IPS-15b (cell line): ENCODE data around the gene CCT6A.
"Not testable (repeated sequence)": the region's sequence is repeated elsewhere in the genome, so short reads cannot be mapped to it uniquely, and the experiment has no call there.

ENCODE experiments used
- H3K27me3 ChIP-seq: one replicate; pipeline ENCODE4 v1.6.1; 2013; ENCODE audit warnings: low read length; ENCODE audit not compliant: control insufficient read depth, insufficient read depth
- H3K36me3 ChIP-seq: one replicate; pipeline ENCODE4 v1.6.1; 2013; ENCODE audit warnings: low read length; ENCODE audit not compliant: control insufficient read depth, insufficient read depth
- H3K4me1 ChIP-seq: one replicate; pipeline ENCODE4 v1.6.1; 2013; ENCODE audit warnings: mild to moderate bottlenecking, low read length; ENCODE audit not compliant: control insufficient read depth, insufficient read depth
- H3K4me3 ChIP-seq: one replicate; pipeline ENCODE4 v1.5.1; 2013; ENCODE audit warnings: low read depth, low read length
- H3K9ac ChIP-seq: one replicate; pipeline ENCODE4 v1.6.1; 2013; ENCODE audit warnings: low read depth, mild to moderate bottlenecking, low read length
- H3K9me3 ChIP-seq: one replicate; pipeline ENCODE4 v1.6.1; 2013; ENCODE audit warnings: mild to moderate bottlenecking, low read length; ENCODE audit not compliant: control insufficient read depth, insufficient read depth

Gene CCT6A

DNA sequence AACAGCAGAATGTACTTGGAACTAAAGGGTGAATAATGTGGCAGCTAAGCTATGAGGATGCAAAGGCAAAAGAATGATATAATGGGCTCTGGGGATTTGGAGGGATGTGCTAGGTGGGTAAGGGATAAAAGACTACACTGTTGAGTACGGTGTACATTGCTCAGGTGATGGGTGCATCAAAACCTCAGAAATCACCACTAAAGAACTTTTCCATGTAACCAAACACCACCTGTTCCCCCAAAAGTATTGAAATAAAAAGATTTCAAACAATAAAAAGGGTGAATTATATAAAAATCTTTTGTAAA, 56.3 kb downstream of the CCT6A start:
- H3K4me1 ChIP-seq = no peaks in the 10 kb centered on the region
- peaks cover 5% of the 10 kb centered on the region for H3K9me3 ChIP-seq
- H3K36me3 ChIP-seq = no peaks in the 10 kb centered on the region
- H3K9ac ChIP-seq = no peak overlapping the region
- no peak overlapping the region for H3K4me3 ChIP-seq
- H3K27me3 ChIP-seq = no peaks in the 10 kb centered on the region

DNA sequence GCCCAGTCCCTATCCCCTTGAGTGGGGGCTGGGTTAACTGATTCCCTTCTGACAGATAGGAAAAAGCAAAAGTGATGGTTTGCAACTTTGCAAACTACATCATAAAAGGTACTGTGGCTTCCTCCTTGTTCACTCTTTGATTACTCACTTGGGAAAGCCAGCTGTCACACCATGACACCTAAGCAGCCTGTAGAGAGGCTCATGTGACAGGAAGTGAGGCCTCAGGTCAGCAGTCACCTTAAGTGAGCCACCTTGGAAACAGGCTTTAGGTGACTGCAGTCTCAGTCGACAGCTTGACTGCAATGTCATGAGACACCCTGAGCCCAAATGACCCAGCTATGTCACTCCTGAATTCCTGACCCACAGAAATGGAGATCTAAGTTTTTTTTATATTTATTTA, 59.0 kb downstream of the CCT6A start:
- Histone ChIP-seq H3K4me3 (no peak overlapping the region), H3K36me3 (no peaks in the 10 kb centered on the region), H3K27me3 (no peaks in the 10 kb centered on the region), H3K9ac (no peak overlapping the region), H3K4me1 (no peaks in the 10 kb centered on the region), H3K9me3 (peaks cover 5% of the 10 kb centered on the region)

DNA sequence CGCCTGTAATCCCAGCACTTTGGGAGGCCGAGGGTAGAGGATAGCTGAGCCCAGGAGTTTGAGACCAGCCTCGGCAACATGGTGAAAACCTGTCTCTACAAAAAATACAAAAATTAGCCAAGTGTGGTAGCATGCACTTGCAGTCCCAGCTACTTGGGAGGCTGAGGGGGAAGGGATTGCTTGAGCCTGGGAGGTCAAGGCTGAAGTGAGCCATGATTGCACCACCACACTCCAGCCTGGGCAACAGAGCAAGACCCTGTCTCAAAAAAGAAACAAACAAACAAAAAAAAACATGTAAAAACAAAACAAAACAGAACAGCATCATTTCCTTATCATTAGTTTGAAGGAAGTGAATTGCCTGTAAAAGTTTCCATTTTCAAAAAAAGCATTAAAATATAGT, 60.7 kb downstream of the CCT6A start:
- not testable (repeated sequence) for H3K4me3 ChIP-seq

More for the DNA sequence above, 60.7 kb downstream of the CCT6A start:
- H3K27me3 ChIP-seq, H3K4me1 ChIP-seq, H3K36me3 ChIP-seq, H3K9ac ChIP-seq, H3K9me3 ChIP-seq: not testable (repeated sequence)
